Activated B cell treated with CpG ODN at 0.5 μM for 24 hours (primary cell): Measurements from ENCODE around the gene ARL2BP. TPM values are rescaled to one million over a fixed set of nuclear protein-coding genes. Genes with fewer than 3 reads are reported as not detected.

ENCODE experiments used
- ATAC-seq: fragments of 200-7000 bp; cut with Tn5 transposase; one replicate; pipeline ENCODE4 v1.10.0; 2021; ENCODE audit warnings: low read depth, mild to moderate bottlenecking, moderate library complexity
- CTCF ChIA-PET: fragments of 350-600 bp; sonication (Branson Sonifier 250); formaldehyde crosslinking; loops from one replicate; lab custom pipeline; 2021; ENCODE audit warnings: antibody characterized with exemption; lab: Charles Lee
- POLR2A ChIA-PET: fragments of 350-600 bp; sonication (Branson Sonifier 250); formaldehyde crosslinking; loops from one replicate; lab custom pipeline; 2021; ENCODE audit warnings: antibody characterized with exemption; lab: Charles Lee
- DNase-seq: peaks from one replicate; pipeline ENCODE4 v3.0.0; 2022
- H3K27ac Mint-ChIP-seq: one replicate; pipeline ENCODE4 v1.8.0; 2020; ENCODE audit warnings: mixed read lengths
- H3K27me3 Mint-ChIP-seq: one replicate; pipeline ENCODE4 v1.8.0; 2021; ENCODE audit warnings: mixed read lengths
- H3K36me3 Mint-ChIP-seq: one replicate; pipeline ENCODE4 v1.8.0; 2021; ENCODE audit warnings: low read depth, mixed read lengths
- H3K4me1 Mint-ChIP-seq: one replicate; pipeline ENCODE4 v1.8.0; 2021; ENCODE audit warnings: mixed read lengths
- H3K4me3 Mint-ChIP-seq: one replicate; pipeline ENCODE4 v1.8.0; 2020; ENCODE audit warnings: mild to moderate bottlenecking, mixed read lengths
- H3K9me3 Mint-ChIP-seq: one replicate; pipeline ENCODE4 v1.8.0; 2020; ENCODE audit warnings: mixed read lengths
- CTCF ChIP-seq: fragments of 200-600 bp; IDR thresholded peaks from one replicate; pipeline ENCODE4 v1.8.0; 2022; ENCODE audit warnings: antibody characterized with exemption, mild to moderate bottlenecking
- intact Hi-C: fragments of 100-400 bp; cut with micrococcal nuclease; formaldehyde crosslinking; loops from one replicate; pipeline ENCODE4 v1.15.1; 2024
- total RNA-seq: library from RNA; stranded (reverse); gene quantifications from 2 replicates; pipeline ENCODE4 v1.2.3, GENCODE V29; 2022

ARL2BP gene
- total RNA-seq, 1 donor from 2014 or later = 27.1 TPM

- no peak for TF ChIP-seq CTCF
- H3K27me3 Mint-ChIP-seq = no peaks in the 10 kb centered on the region
- peaks cover 20% of the 10 kb centered on the region for H3K9me3 Mint-ChIP-seq
- DNase-seq (no peak), ATAC-seq (no peak)
- peaks cover 90% of the 10 kb centered on the region for H3K36me3 Mint-ChIP-seq
- ChIA-PET CTCF (no interaction called here), POLR2A (no interaction called here)
- H3K4me1 Mint-ChIP-seq = no peaks in the 10 kb centered on the region
- intact Hi-C loops = no loop called here
- no peak overlapping the region for H3K4me3 Mint-ChIP-seq
- H3K27ac Mint-ChIP-seq = no peak overlapping the region
Measured at GRCh38 chr16:57216968-57217367, 28.1 kb upstream of the ARL2BP start.

- Mint-ChIP-seq H3K36me3 (peaks cover 85% of the 10 kb centered on the region), H3K27me3 (no peaks in the 10 kb centered on the region), H3K27ac (no peak overlapping the region), H3K4me3 (no peak overlapping the region), H3K9me3 (peaks cover 4% of the 10 kb centered on the region), H3K4me1 (no peaks in the 10 kb centered on the region)
- POLR2A ChIA-PET = no interaction called here
- CTCF ChIA-PET = no interaction called here
- no peak for DNase-seq
- intact Hi-C loops = no loop called here
- no peak for ATAC-seq
- no peak for TF ChIP-seq CTCF
Measured at GRCh38 chr16:57223057-57223456, 22.0 kb upstream of the ARL2BP start.

GRCh38 chr16:57224651-57225335 is 20.3 kb upstream of the ARL2BP start:
- DNase-seq = no peak
- Mint-ChIP-seq H3K9me3 (no peaks in the 10 kb centered on the region), H3K4me3 (no peak overlapping the region), H3K27me3 (no peaks in the 10 kb centered on the region), H3K4me1 (no peaks in the 10 kb centered on the region), H3K36me3 (peaks cover 80% of the 10 kb centered on the region), H3K27ac (no peak overlapping the region)
- CTCF ChIA-PET = no interaction called here
- no peak for TF ChIP-seq CTCF
- intact Hi-C loops = no loop called here
- POLR2A ChIA-PET = no interaction called here
- no peak for ATAC-seq

GRCh38 chr16:57225978-57226377 is 19.1 kb upstream of the ARL2BP start:
- Mint-ChIP-seq H3K4me1 (no peaks in the 10 kb centered on the region), H3K36me3 (peaks cover 80% of the 10 kb centered on the region), H3K4me3 (no peak overlapping the region), H3K27ac (no peak overlapping the region), H3K27me3 (no peaks in the 10 kb centered on the region), H3K9me3 (no peaks in the 10 kb centered on the region)
- ATAC-seq = no peak
- no peak for TF ChIP-seq CTCF
- intact Hi-C loops = no loop called here
- DNase-seq = no peak
- ChIA-PET CTCF (no interaction called here), POLR2A (no interaction called here)

- TF ChIP-seq CTCF = no peak
- Mint-ChIP-seq H3K4me1 (no peaks in the 10 kb centered on the region), H3K4me3 (no peak overlapping the region), H3K9me3 (no peaks in the 10 kb centered on the region), H3K27me3 (no peaks in the 10 kb centered on the region), H3K36me3 (peaks cover 82% of the 10 kb centered on the region), H3K27ac (no peak overlapping the region)
- ChIA-PET POLR2A (no interaction called here), CTCF (no interaction called here)
- no peak for DNase-seq
- no peak for ATAC-seq
- intact Hi-C loops = no loop called here
Measured at GRCh38 chr16:57226701-57227621, 18.1 kb upstream of the ARL2BP start.
